HCT116 (cell line): ENCODE measurements around the gene HMCES. TPM values are rescaled to one million over a fixed set of nuclear protein-coding genes. Genes with fewer than 3 reads are reported as not detected.

Experiments used
- ATAC-seq: fragments of 200-7000 bp; cut with Tn5 transposase; 2 replicates; pipeline ENCODE4 v1.9.1; 2020; ENCODE audit warnings: mild to moderate bottlenecking, moderate library complexity
- BruUV-seq: library from RNA; stranded (reverse); fragments of 400-500 nt; replicated peaks from 2 replicates; lab custom pipeline; 2021; lab: Mats Ljungman, UMichigan
- CTCF ChIA-PET: fragments of 300-600 bp; sonication (Branson Sonifier 250); formaldehyde crosslinking; loops from one replicate; lab custom pipeline; 2021; ENCODE audit warnings: antibody characterized with exemption; lab: Charles Lee
- POLR2A ChIA-PET: fragments of 300-600, 350-600 bp; sonication (Branson Sonifier 250); formaldehyde crosslinking; loops from one replicate; lab custom pipeline; 2021; ENCODE audit warnings: antibody characterized with exemption; lab: Charles Lee
- RAD21 ChIA-PET, 2 experiments: fragments of 300-600 bp; sonication (Branson Sonifier 250); formaldehyde crosslinking; loops; one replicate each; lab custom pipeline; 2023; ENCODE audit warnings: low total read pairs in 2 of 2; ENCODE audit not compliant: uncharacterized antibody in 2 of 2, unreplicated experiment in 2 of 2, low non-redundant PET in 1 of 2; lab: Charles Lee
- DNase-seq: peaks from one replicate; pipeline ENCODE4 v3.0.0-alpha.2; 2010; ENCODE audit warnings: low read depth, low spot score
- H2AFZ ChIP-seq: fragments of 200-600 bp; shearing (Covaris generic), sonication (generic); 2 replicates; pipeline ENCODE4 v1.6.1; 2017; ENCODE audit warnings: low read depth, mixed run types, mixed read lengths, antibody characterized with exemption, low read length; ENCODE audit not compliant: poor library complexity, severe bottlenecking
- H3K27ac ChIP-seq: 2 replicates; pipeline ENCODE4 v1.5.1; 2012; ENCODE audit warnings: low read depth, low read length
- H3K27me3 ChIP-seq: fragments of 200-600 bp; sonication (generic); 2 replicates; pipeline ENCODE4 v1.6.1; 2016; ENCODE audit warnings: mixed run types, low read length, mixed read lengths; ENCODE audit not compliant: insufficient read depth
- H3K36me3 ChIP-seq, 2 experiments: fragments of 200-500 bp in 1 of 2; fragments of 200-600 bp in 1 of 2; sonication (Bioruptor generic) in 1 of 2; sonication (generic) in 1 of 2; 2 replicates each; pipeline versions ENCODE4 v1.5.1 to v1.6.1; 2014 to 2016; ENCODE audit warnings: low read length in 2 of 2, inconsistent platforms in 1 of 2, mixed read lengths in 1 of 2, mixed run types in 1 of 2; ENCODE audit not compliant: insufficient read depth in 2 of 2, control insufficient read depth in 1 of 2
- H3K4me1 ChIP-seq, 2 experiments: fragments of 200-600 bp in 1 of 2; sonication (generic) in 1 of 2; 2 replicates each; pipeline versions ENCODE4 v1.5.1 to v1.6.1; 2012 to 2017; ENCODE audit warnings: low read length in 2 of 2, inconsistent platforms in 1 of 2, mild to moderate bottlenecking in 1 of 2, mixed read lengths in 1 of 2, mixed run types in 1 of 2, moderate library complexity in 1 of 2; ENCODE audit not compliant: insufficient read depth in 2 of 2, control insufficient read depth in 1 of 2
- H3K4me2 ChIP-seq: fragments of 200-600 bp; sonication (generic); 2 replicates; pipeline ENCODE4 v1.6.1; 2017; ENCODE audit warnings: mixed run types, low read length, mixed read lengths
- H3K4me3 ChIP-seq, 2 experiments: fragments of 200-600 bp in 1 of 2; sonication (generic) in 1 of 2; replicated peaks in 1 of 2; 2 replicates each; pipeline ENCODE4 v1.5.1; 2011 to 2016; ENCODE audit warnings: low read length in 2 of 2, control low read depth in 1 of 2, low read depth in 1 of 2, mild to moderate bottlenecking in 1 of 2, mixed read lengths in 1 of 2, mixed run types in 1 of 2
- H3K79me2 ChIP-seq: fragments of 200-600 bp; sonication (generic); 2 replicates; pipeline ENCODE4 v1.6.1; 2017; ENCODE audit warnings: mild to moderate bottlenecking, mixed run types, low read length, moderate library complexity, mixed read lengths; ENCODE audit not compliant: insufficient read depth
- H3K9ac ChIP-seq: fragments of 200-600 bp; sonication (generic); 2 replicates; pipeline ENCODE4 v1.6.1; 2016; ENCODE audit warnings: low read length, mixed read lengths
- H3K9me2 ChIP-seq: fragments of 200-600 bp; sonication (generic), shearing (Covaris generic); 2 replicates; pipeline ENCODE4 v1.6.1; 2017; ENCODE audit warnings: mixed run types, mild to moderate bottlenecking, moderate library complexity; ENCODE audit not compliant: insufficient read depth
- H3K9me3 ChIP-seq, 2 experiments: fragments of 200-500 bp in 1 of 2; fragments of 200-600 bp in 1 of 2; sonication (Bioruptor generic) in 1 of 2; sonication (generic) in 1 of 2; 2 replicates each; pipeline ENCODE4 v1.6.1; 2014 to 2017; ENCODE audit warnings: low read length in 2 of 2, mixed read lengths in 2 of 2, inconsistent platforms in 1 of 2, low read depth in 1 of 2, mild to moderate bottlenecking in 1 of 2, mixed run types in 1 of 2, moderate library complexity in 1 of 2; ENCODE audit not compliant: control insufficient read depth in 1 of 2, insufficient read depth in 1 of 2
- H4K20me1 ChIP-seq: fragments of 200-600 bp; sonication (generic), shearing (Covaris generic); 2 replicates; pipeline ENCODE4 v1.6.1; 2017; ENCODE audit warnings: mixed run types, mild to moderate bottlenecking, moderate library complexity; ENCODE audit not compliant: insufficient read depth
- CBX3 ChIP-seq: IDR thresholded peaks from 2 replicates; pipeline ENCODE4 v1.6.1; 2012; ENCODE audit warnings: low read depth
- EGR1 ChIP-seq: IDR thresholded peaks from 2 replicates; pipeline ENCODE4 v1.6.1; 2012; ENCODE audit warnings: low read depth
- ELF1 ChIP-seq: IDR thresholded peaks from 2 replicates; pipeline ENCODE4 v1.6.1; 2012; ENCODE audit warnings: low read depth, borderline replicate concordance
- FOSL1 ChIP-seq: IDR thresholded peaks from 2 replicates; pipeline ENCODE4 v1.6.1; 2012; ENCODE audit warnings: low read depth
- JUND ChIP-seq: IDR thresholded peaks from 2 replicates; pipeline ENCODE4 v1.6.1; 2012
- REST ChIP-seq: IDR thresholded peaks from 2 replicates; pipeline ENCODE4 v1.6.1; 2012; ENCODE audit warnings: low read depth
- SIN3A ChIP-seq: IDR thresholded peaks from 2 replicates; pipeline ENCODE4 v1.6.1; 2012; ENCODE audit warnings: low read depth
- SP1 ChIP-seq: IDR thresholded peaks from 2 replicates; pipeline ENCODE4 v1.6.1; 2012; ENCODE audit warnings: low read depth
- SRF ChIP-seq: IDR thresholded peaks from 2 replicates; pipeline ENCODE4 v1.6.1; 2012; ENCODE audit warnings: low read depth
- YY1 ChIP-seq: IDR thresholded peaks from 2 replicates; pipeline ENCODE4 v1.6.1; 2011; ENCODE audit warnings: low read length, low read depth, moderate library complexity, mild to moderate bottlenecking; ENCODE audit not compliant: insufficient replicate concordance; ENCODE audit errors: extremely low read depth
- intact Hi-C: fragments of 100-400 bp; cut with micrococcal nuclease; formaldehyde crosslinking; loops from 2 replicates; pipeline ENCODE4 v1.10.0; 2022
- total RNA-seq: library from RNA; stranded (reverse); gene quantifications from one replicate; pipeline ENCODE4 v1.2.1, GENCODE V29; 2021; ENCODE audit not compliant: unreplicated experiment

Gene HMCES
- total RNA-seq, 1 experiment from 2014 or later: 78.9 TPM

GRCh38 chr3:129304962-129305222 is 26.2 kb downstream of the HMCES start:
- TF ChIP-seq SP1 (no peak), EGR1 (no peak), REST (no peak), JUND (no peak), FOSL1 (no peak), YY1 (no peak), SRF (no peak), CBX3 (no peak), SIN3A (no peak), ELF1 (no peak)
- no peaks in the 10 kb centered on the region for H3K79me2 ChIP-seq
- BruUV-seq: no TSS peak
- no peak overlapping the region for H3K4me2 ChIP-seq
- no peak overlapping the region for H3K4me3 ChIP-seq
- H3K9ac ChIP-seq: no peak overlapping the region
- H3K9me3 ChIP-seq: no peaks in the 10 kb centered on the region
- H2AFZ ChIP-seq: no peak overlapping the region
- H3K27ac ChIP-seq: no peak overlapping the region
- H3K9me2 ChIP-seq: no peaks in the 10 kb centered on the region
- intact Hi-C loops: no loop called here
- no peaks in the 10 kb centered on the region for H4K20me1 ChIP-seq
- ChIA-PET CTCF (interaction anchor here (1.0 kb wide), 1 partner anchor 9 kb away, joined by 3 read pairs; no protein-coding TSS in a partner anchor), POLR2A (no interaction called here), RAD21 (no interaction called here)
- ATAC-seq (no peak), DNase-seq (no peak)
- peaks cover 5 to 12% of the 10 kb centered on the region in 2 experiments for H3K36me3 ChIP-seq
- no peaks in the 10 kb centered on the region for H3K27me3 ChIP-seq
- H3K4me1 ChIP-seq: peaks cover 3 to 4% of the 10 kb centered on the region in 2 experiments; a peak in 3 of 4 replicates
